HCT116 (cell line): ENCODE data around the gene SYT10. TPM values are rescaled to one million over a fixed set of nuclear protein-coding genes. Genes with fewer than 3 reads are reported as not detected.

Experiments
- ATAC-seq: fragments of 200-7000 bp; cut with Tn5 transposase; 2 replicates; pipeline ENCODE4 v1.9.1; 2020; ENCODE audit warnings: mild to moderate bottlenecking, moderate library complexity
- BruUV-seq: library from RNA; stranded (reverse); fragments of 400-500 nt; replicated peaks from 2 replicates; lab custom pipeline; 2021; lab: Mats Ljungman, UMichigan
- CTCF ChIA-PET: fragments of 300-600 bp; sonication (Branson Sonifier 250); formaldehyde crosslinking; loops from one replicate; lab custom pipeline; 2021; ENCODE audit warnings: antibody characterized with exemption; lab: Charles Lee
- POLR2A ChIA-PET: fragments of 300-600, 350-600 bp; sonication (Branson Sonifier 250); formaldehyde crosslinking; loops from one replicate; lab custom pipeline; 2021; ENCODE audit warnings: antibody characterized with exemption; lab: Charles Lee
- RAD21 ChIA-PET, 2 experiments: fragments of 300-600 bp; sonication (Branson Sonifier 250); formaldehyde crosslinking; loops; one replicate each; lab custom pipeline; 2023; ENCODE audit warnings: low total read pairs in 2 of 2; ENCODE audit not compliant: uncharacterized antibody in 2 of 2, unreplicated experiment in 2 of 2, low non-redundant PET in 1 of 2; lab: Charles Lee
- DNase-seq: peaks from one replicate; pipeline ENCODE4 v3.0.0-alpha.2; 2010; ENCODE audit warnings: low read depth, low spot score
- H2AFZ ChIP-seq: fragments of 200-600 bp; shearing (Covaris generic), sonication (generic); 2 replicates; pipeline ENCODE4 v1.6.1; 2017; ENCODE audit warnings: low read depth, mixed run types, mixed read lengths, antibody characterized with exemption, low read length; ENCODE audit not compliant: poor library complexity, severe bottlenecking
- H3K27ac ChIP-seq: 2 replicates; pipeline ENCODE4 v1.5.1; 2012; ENCODE audit warnings: low read depth, low read length
- H3K27me3 ChIP-seq: fragments of 200-600 bp; sonication (generic); 2 replicates; pipeline ENCODE4 v1.6.1; 2016; ENCODE audit warnings: mixed run types, low read length, mixed read lengths; ENCODE audit not compliant: insufficient read depth
- H3K36me3 ChIP-seq, 2 experiments: fragments of 200-500 bp in 1 of 2; fragments of 200-600 bp in 1 of 2; sonication (Bioruptor generic) in 1 of 2; sonication (generic) in 1 of 2; 2 replicates each; pipeline versions ENCODE4 v1.5.1 to v1.6.1; 2014 to 2016; ENCODE audit warnings: low read length in 2 of 2, inconsistent platforms in 1 of 2, mixed read lengths in 1 of 2, mixed run types in 1 of 2; ENCODE audit not compliant: insufficient read depth in 2 of 2, control insufficient read depth in 1 of 2
- H3K4me1 ChIP-seq, 2 experiments: fragments of 200-600 bp in 1 of 2; sonication (generic) in 1 of 2; 2 replicates each; pipeline versions ENCODE4 v1.5.1 to v1.6.1; 2012 to 2017; ENCODE audit warnings: low read length in 2 of 2, inconsistent platforms in 1 of 2, mild to moderate bottlenecking in 1 of 2, mixed read lengths in 1 of 2, mixed run types in 1 of 2, moderate library complexity in 1 of 2; ENCODE audit not compliant: insufficient read depth in 2 of 2, control insufficient read depth in 1 of 2
- H3K4me2 ChIP-seq: fragments of 200-600 bp; sonication (generic); 2 replicates; pipeline ENCODE4 v1.6.1; 2017; ENCODE audit warnings: mixed run types, low read length, mixed read lengths
- H3K4me3 ChIP-seq, 2 experiments: fragments of 200-600 bp in 1 of 2; sonication (generic) in 1 of 2; replicated peaks in 1 of 2; 2 replicates each; pipeline ENCODE4 v1.5.1; 2011 to 2016; ENCODE audit warnings: low read length in 2 of 2, control low read depth in 1 of 2, low read depth in 1 of 2, mild to moderate bottlenecking in 1 of 2, mixed read lengths in 1 of 2, mixed run types in 1 of 2
- H3K79me2 ChIP-seq: fragments of 200-600 bp; sonication (generic); 2 replicates; pipeline ENCODE4 v1.6.1; 2017; ENCODE audit warnings: mild to moderate bottlenecking, mixed run types, low read length, moderate library complexity, mixed read lengths; ENCODE audit not compliant: insufficient read depth
- H3K9ac ChIP-seq: fragments of 200-600 bp; sonication (generic); 2 replicates; pipeline ENCODE4 v1.6.1; 2016; ENCODE audit warnings: low read length, mixed read lengths
- H3K9me2 ChIP-seq: fragments of 200-600 bp; sonication (generic), shearing (Covaris generic); 2 replicates; pipeline ENCODE4 v1.6.1; 2017; ENCODE audit warnings: mixed run types, mild to moderate bottlenecking, moderate library complexity; ENCODE audit not compliant: insufficient read depth
- H3K9me3 ChIP-seq, 2 experiments: fragments of 200-500 bp in 1 of 2; fragments of 200-600 bp in 1 of 2; sonication (Bioruptor generic) in 1 of 2; sonication (generic) in 1 of 2; 2 replicates each; pipeline ENCODE4 v1.6.1; 2014 to 2017; ENCODE audit warnings: low read length in 2 of 2, mixed read lengths in 2 of 2, inconsistent platforms in 1 of 2, low read depth in 1 of 2, mild to moderate bottlenecking in 1 of 2, mixed run types in 1 of 2, moderate library complexity in 1 of 2; ENCODE audit not compliant: control insufficient read depth in 1 of 2, insufficient read depth in 1 of 2
- H4K20me1 ChIP-seq: fragments of 200-600 bp; sonication (generic), shearing (Covaris generic); 2 replicates; pipeline ENCODE4 v1.6.1; 2017; ENCODE audit warnings: mixed run types, mild to moderate bottlenecking, moderate library complexity; ENCODE audit not compliant: insufficient read depth
- MAX ChIP-seq: IDR thresholded peaks from 2 replicates; pipeline ENCODE4 v1.6.1; 2012
- SIN3A ChIP-seq: IDR thresholded peaks from 2 replicates; pipeline ENCODE4 v1.6.1; 2012; ENCODE audit warnings: low read depth
- SP1 ChIP-seq: IDR thresholded peaks from 2 replicates; pipeline ENCODE4 v1.6.1; 2012; ENCODE audit warnings: low read depth
- YY1 ChIP-seq: IDR thresholded peaks from 2 replicates; pipeline ENCODE4 v1.6.1; 2011; ENCODE audit warnings: low read length, low read depth, moderate library complexity, mild to moderate bottlenecking; ENCODE audit not compliant: insufficient replicate concordance; ENCODE audit errors: extremely low read depth
- ZBTB33 ChIP-seq: IDR thresholded peaks from 2 replicates; pipeline ENCODE4 v1.6.1; 2011; ENCODE audit warnings: mild to moderate bottlenecking, low read length, moderate library complexity; ENCODE audit not compliant: insufficient replicate concordance; ENCODE audit errors: extremely low read depth
- intact Hi-C: fragments of 100-400 bp; cut with micrococcal nuclease; formaldehyde crosslinking; loops from 2 replicates; pipeline ENCODE4 v1.10.0; 2022
- total RNA-seq: library from RNA; stranded (reverse); gene quantifications from one replicate; pipeline ENCODE4 v1.2.1, GENCODE V29; 2021; ENCODE audit not compliant: unreplicated experiment

Gene SYT10
- total RNA-seq, 1 experiment from 2014 or later: not detected

- no TSS peak for BruUV-seq
- POLR2A ChIA-PET: no interaction called here
- intact Hi-C loops: no loop called here
Measured at GRCh38 chr12:33438025-33438772, 1.4 kb downstream of the SYT10 start.

More at GRCh38 chr12:33438025-33438772, 1.4 kb downstream of the SYT10 start:
- no peak for TF ChIP-seq MAX
- TF ChIP-seq SP1: no peak
- TF ChIP-seq SIN3A: no peak
- no peak for TF ChIP-seq ZBTB33
- no peak for TF ChIP-seq YY1
- TF ChIP-seq, all 23 proteins: peak for 0
- no peak overlapping the region for H2AFZ ChIP-seq
- no peaks in the 10 kb centered on the region for H3K79me2 ChIP-seq
- ChIA-PET CTCF (no interaction called here), RAD21 (no interaction called here)
- H3K4me2 ChIP-seq: no peak overlapping the region
- DNase-seq: no peak
- no peaks in the 10 kb centered on the region for H3K4me1 ChIP-seq
- H3K4me3 ChIP-seq: no peak overlapping the region
- H3K9me3 ChIP-seq: peaks cover 4 to 12% of the 10 kb centered on the region in 2 experiments; a peak in 2 of 4 replicates
- H4K20me1 ChIP-seq: no peaks in the 10 kb centered on the region
- ATAC-seq: no peak
- no peaks in the 10 kb centered on the region for H3K36me3 ChIP-seq
- H3K9me2 ChIP-seq: no peaks in the 10 kb centered on the region
- no peaks in the 10 kb centered on the region for H3K27me3 ChIP-seq
- H3K9ac ChIP-seq: no peak overlapping the region
- H3K27ac ChIP-seq: no peak overlapping the region
